ENCODE results near the gene RNU1-4. TPM values are rescaled to one million over a fixed set of nuclear protein-coding genes. Genes with fewer than 3 reads are reported as not detected.
"Not testable (repeated sequence)": the region's sequence is repeated elsewhere in the genome, so short reads cannot be mapped to it uniquely, and the experiment has no call there.

The RNU1-4 gene
- total and polyA plus RNA-seq, 5 donors, result 3,675 to 8,578 (median 7,073) TPM; not detected in 1

DNA sequence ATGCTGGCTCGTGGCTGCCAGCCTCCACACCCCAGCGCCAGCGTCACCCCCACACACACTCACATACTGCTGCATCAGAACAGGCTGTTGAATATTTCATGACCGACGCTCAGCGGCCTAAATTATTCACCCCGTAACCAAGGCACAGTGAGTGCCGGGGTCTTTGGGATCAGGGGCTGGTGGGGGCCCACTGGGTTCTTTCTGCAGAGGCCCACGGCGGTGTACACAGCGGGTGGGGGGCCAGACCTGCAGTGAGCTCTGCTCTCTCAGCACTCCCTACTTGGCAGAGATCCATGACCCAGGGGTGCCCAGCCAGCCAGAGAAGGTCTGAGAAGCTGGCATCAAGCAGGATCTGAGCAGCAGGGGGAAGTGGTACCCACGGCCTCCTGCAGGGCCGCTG, 29.7 kb upstream of the RNU1-4 start:
- WGBS, result 79% methylated on average over 10 of the region's 13 CpGs
- H3K27ac ChIP-seq (ENCODE audit: low read length); H3K4me1 ChIP-seq (ENCODE audit: control insufficient read depth, insufficient read depth, low read length); H3K9me3 ChIP-seq (ENCODE audit: control insufficient read depth, low read length); H3K27me3 ChIP-seq (ENCODE audit: control insufficient read depth, insufficient read depth); H3K4me3 ChIP-seq (ENCODE audit: low read length); ATAC-seq; intact Hi-C loops (cut with DNase I): not testable (repeated sequence)
- DNase-seq, result peak in 2 of 3 donors; percentile 44 to 67

DNA sequence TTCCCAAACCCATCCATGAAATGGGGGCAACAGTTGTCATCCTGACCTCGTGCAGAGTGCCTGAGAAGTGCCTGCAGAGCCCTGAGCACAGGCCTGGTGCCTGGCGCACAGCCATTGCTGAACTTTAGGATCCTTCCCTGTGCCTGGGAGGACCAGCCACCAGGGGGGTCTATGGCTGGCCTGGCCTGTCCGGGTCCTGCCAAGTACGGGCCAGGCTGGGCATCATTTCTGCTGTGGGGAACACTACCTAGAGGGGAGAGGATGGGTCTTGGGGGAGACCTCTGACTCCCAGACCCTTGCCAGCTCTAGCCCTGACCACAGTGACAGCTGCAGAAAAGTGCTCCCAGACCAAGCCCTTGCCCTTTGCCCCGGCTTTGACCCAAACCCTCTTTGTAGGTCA, 28.2 kb upstream of the RNU1-4 start:
- not testable (repeated sequence) for ATAC-seq

DNA sequence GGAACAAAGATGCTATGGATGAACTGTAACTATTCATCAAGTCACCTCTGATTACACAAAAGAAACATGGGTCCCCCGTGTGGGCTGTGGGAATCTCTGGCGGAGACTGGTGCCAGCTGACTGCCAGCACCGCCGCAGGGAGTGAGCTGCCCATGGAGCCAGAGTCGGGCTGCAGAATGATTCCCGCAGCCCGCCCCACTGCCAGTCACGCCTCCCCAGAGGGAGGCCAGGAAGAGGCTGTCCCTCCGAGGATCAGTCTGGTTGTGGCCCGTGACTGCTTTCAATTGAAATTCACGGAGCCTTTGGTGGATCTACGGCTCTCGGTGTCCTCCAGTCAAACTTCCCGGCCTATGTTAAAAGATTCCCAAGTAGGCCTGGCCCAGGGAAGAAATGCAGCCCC, 27.7 kb upstream of the RNU1-4 start:
- intact Hi-C loops (cut with DNase I); H3K27me3 ChIP-seq (ENCODE audit: control insufficient read depth, insufficient read depth); ATAC-seq; H3K27ac ChIP-seq (ENCODE audit: low read length); H3K4me1 ChIP-seq (ENCODE audit: control insufficient read depth, insufficient read depth, low read length); H3K9me3 ChIP-seq (ENCODE audit: control insufficient read depth, low read length); H3K4me3 ChIP-seq (ENCODE audit: low read length): not testable (repeated sequence)
- WGBS, result 65% methylated on average over 11 of the region's 14 CpGs
- peak in 1 of 3 donors; percentile 47 for DNase-seq

More for the DNA sequence above, 28.2 kb upstream of the RNU1-4 start:
- H3K27me3 ChIP-seq (ENCODE audit: control insufficient read depth, insufficient read depth); H3K27ac ChIP-seq (ENCODE audit: low read length); H3K9me3 ChIP-seq (ENCODE audit: control insufficient read depth, low read length); H3K4me3 ChIP-seq (ENCODE audit: low read length); H3K4me1 ChIP-seq (ENCODE audit: control insufficient read depth, insufficient read depth, low read length); intact Hi-C loops (cut with DNase I): not testable (repeated sequence)
- WGBS, result 80% methylated on average over 3 of the region's 5 CpGs
- peak in 1 of 3 donors; percentile 33 for DNase-seq

DNA sequence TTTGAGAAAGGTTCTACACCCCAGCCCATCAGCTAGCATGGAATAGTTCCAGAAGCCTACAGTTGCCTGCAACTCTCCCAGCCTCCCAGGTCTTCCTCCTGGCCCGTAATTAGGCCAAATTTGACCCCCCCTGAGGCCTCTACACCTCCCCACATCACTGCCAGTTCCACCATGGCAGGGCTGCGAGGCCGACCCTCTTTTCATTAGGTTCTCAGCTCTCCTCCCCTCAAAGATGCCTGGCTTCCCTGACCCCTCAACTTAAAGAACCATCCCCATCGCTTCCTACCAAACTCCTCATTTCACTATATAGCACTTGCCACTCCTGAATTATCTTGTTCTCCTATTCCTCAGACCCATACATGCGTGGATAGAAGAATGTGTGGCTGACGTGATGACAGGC, 27.3 kb upstream of the RNU1-4 start:
- DNase-seq, result peak in 1 of 3 donors; percentile 10
- H3K27me3 ChIP-seq (ENCODE audit: control insufficient read depth, insufficient read depth); H3K4me1 ChIP-seq (ENCODE audit: control insufficient read depth, insufficient read depth, low read length); H3K27ac ChIP-seq (ENCODE audit: low read length); H3K4me3 ChIP-seq (ENCODE audit: low read length); H3K9me3 ChIP-seq (ENCODE audit: control insufficient read depth, low read length); intact Hi-C loops (cut with DNase I); ATAC-seq: not testable (repeated sequence)
- WGBS, result 82% methylated on average over 4 of the region's 6 CpGs

- H3K9me3 ChIP-seq (ENCODE audit: control insufficient read depth, low read length); DNase-seq; intact Hi-C loops (cut with DNase I); ATAC-seq; H3K27me3 ChIP-seq (ENCODE audit: control insufficient read depth, insufficient read depth); H3K4me3 ChIP-seq (ENCODE audit: low read length); H3K4me1 ChIP-seq (ENCODE audit: control insufficient read depth, insufficient read depth, low read length); H3K27ac ChIP-seq (ENCODE audit: low read length): not testable (repeated sequence)
- WGBS, result 55% methylated on average over 4 of the region's 10 CpGs
These were observed 26.8 kb upstream of the RNU1-4 start for GRCh38 chr1:16713480-16713879.

- DNase-seq (peak in 2 of 3 donors; percentile 11 to 44), ATAC-seq (peak in 1 of 2 donors; percentile 1)
- WGBS, result 83% methylated on average over 7 of the region's 7 CpGs
- Histone ChIP-seq H3K4me1 (ENCODE audit: control insufficient read depth, insufficient read depth, low read length) (no peaks in the 10 kb centered on the region), H3K4me3 (ENCODE audit: low read length) (no peak overlapping the region), H3K27ac (ENCODE audit: low read length) (no peak overlapping the region), H3K9me3 (ENCODE audit: control insufficient read depth, low read length) (no peaks in the 10 kb centered on the region), H3K27me3 (ENCODE audit: control insufficient read depth, insufficient read depth) (no peaks in the 10 kb centered on the region)
- intact Hi-C loops (cut with DNase I), result no loop called here
These were observed 23.5 kb upstream of the RNU1-4 start for GRCh38 chr1:16716691-16717335.

DNA sequence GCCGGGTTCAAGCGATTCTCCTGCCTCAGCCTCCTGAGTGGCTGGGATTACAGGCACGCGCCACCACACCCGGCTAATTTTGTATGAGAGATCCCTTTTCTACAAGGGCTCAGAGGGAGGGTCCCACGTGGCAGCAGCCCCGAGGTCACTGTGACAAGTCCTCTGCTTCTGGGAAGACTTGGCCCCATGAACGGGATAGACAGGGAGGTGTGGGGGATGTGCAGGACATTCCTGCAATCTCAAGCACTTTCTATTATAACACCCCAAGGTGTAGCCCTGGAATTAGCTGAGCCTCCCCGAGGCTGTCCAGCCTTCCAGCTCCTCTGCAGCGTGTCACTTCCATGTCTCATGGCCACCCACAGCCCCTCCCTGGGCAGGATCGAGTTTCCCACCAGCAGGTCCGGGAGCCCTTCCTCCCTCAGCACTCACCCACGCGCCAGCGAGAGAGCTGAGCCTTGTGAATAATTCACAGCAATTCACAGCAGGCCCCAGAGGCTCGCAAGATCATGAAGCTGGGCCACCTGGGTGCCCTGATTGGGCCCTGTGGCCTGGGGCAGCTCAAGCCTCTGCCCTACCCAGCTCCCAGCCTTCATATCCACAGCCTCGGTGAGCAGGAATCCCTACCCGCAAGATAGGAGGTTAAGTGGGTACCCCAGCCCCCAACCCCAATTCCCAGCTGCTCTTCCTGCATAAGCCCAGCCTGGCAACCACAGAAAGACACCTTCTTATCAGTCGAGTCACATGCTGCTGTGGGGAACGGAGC, 22.8 kb upstream of the RNU1-4 start:
- no peaks in the 10 kb centered on the region for H3K4me1 ChIP-seq (ENCODE audit: control insufficient read depth, insufficient read depth, low read length)
- ATAC-seq, result peak; percentile 3 to 14
- intact Hi-C loops (cut with DNase I), result no loop called here
- DNase-seq, result peak; percentile 19 to 63 (median 24)
- 44% methylated on average over 20 of the region's 20 CpGs for WGBS
- H3K4me3 ChIP-seq (ENCODE audit: low read length), result no peak overlapping the region
- H3K27me3 ChIP-seq (ENCODE audit: control insufficient read depth, insufficient read depth), result no peaks in the 10 kb centered on the region
- no peak overlapping the region for H3K27ac ChIP-seq (ENCODE audit: low read length)
- H3K9me3 ChIP-seq (ENCODE audit: control insufficient read depth, low read length), result no peaks in the 10 kb centered on the region

DNA sequence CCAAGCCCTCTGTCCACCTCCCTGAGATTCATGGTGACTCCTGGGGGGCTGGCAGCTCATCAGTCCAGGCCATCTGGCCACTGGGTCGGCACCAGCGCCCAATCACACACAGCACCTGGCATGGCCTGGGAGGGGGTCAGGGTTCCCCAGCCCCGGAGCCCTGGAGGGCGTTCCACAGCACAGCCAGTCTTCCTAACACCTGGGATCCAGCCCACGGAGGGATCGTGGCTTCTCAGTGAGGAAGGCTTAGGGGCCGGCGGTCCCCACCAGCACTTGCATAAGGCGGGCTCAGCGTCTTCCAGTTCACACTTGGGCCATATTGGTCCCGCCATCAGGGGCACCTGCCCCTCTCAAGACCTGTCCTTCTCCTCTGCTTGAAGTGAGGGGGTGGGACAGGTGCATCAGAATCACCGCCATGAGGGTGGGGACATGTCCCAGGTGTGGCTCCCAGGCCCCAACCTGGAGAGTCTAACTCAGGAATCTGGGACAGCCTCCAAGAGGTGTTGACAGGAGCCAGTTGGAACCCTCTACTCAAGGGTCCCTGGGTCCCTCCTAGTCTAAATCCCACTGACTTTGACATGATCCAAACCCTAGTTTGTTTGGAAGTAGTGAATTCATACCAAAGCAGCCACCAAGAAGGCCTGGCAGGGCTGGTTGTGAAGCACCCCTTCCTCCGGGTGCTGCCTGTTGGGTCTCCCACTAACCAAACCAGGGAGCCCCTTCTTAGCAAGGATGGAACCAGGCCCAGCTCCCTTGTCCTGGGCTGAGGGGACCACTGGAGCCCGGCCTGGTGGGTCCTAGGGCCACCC, 22.0 kb upstream of the RNU1-4 start:
- ATAC-seq (peak; percentile 10 to 27), DNase-seq (peak; percentile 15 to 67 (median 60))
- H3K4me3 ChIP-seq (ENCODE audit: low read length); H3K27ac ChIP-seq (ENCODE audit: low read length); H3K27me3 ChIP-seq (ENCODE audit: control insufficient read depth, insufficient read depth); H3K4me1 ChIP-seq (ENCODE audit: control insufficient read depth, insufficient read depth, low read length); H3K9me3 ChIP-seq (ENCODE audit: control insufficient read depth, low read length); intact Hi-C loops (cut with DNase I): not testable (repeated sequence)
- 87% methylated on average over 14 of the region's 14 CpGs for WGBS

DNA sequence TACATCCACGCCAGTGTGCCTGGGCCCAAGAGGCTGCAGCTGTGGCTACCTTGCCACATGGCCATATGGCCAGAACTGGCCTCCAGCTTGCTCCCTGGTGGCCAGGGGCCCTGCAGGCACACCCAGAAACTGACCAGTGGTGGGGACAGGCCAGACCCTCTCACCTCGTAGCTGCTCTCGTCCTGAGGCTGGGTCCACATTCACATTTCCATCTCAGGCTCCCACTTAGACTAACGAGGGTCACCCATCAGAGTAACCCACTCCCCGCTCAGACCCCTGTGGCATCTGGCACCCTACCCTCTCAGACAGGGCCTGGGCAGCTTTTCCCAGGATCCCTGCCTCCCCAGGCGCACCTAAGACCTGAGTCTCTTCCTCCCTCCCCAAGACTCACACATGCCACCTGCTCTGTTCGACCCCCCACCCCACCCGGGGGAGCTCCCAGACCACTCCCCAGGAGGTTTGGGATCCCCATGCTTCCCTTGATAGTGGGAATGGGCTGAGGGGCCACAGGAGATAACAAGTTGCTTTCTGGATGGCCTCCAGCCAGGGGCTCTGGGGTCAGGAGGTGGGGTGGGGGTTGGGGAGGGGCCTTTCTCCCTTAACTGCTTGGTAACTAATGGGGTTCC, 21.3 kb upstream of the RNU1-4 start:
- H3K9me3 ChIP-seq (ENCODE audit: control insufficient read depth, low read length), result no peaks in the 10 kb centered on the region
- H3K27me3 ChIP-seq (ENCODE audit: control insufficient read depth, insufficient read depth), result no peaks in the 10 kb centered on the region
- intact Hi-C loops (cut with DNase I), result no loop called here
- WGBS, result 90% methylated on average over 8 of the region's 8 CpGs
- no peaks in the 10 kb centered on the region for H3K4me1 ChIP-seq (ENCODE audit: control insufficient read depth, insufficient read depth, low read length)
- peak in 2 of 3 donors; percentile 14 to 61 for DNase-seq
- no peak overlapping the region for H3K27ac ChIP-seq (ENCODE audit: low read length)
- no peak overlapping the region for H3K4me3 ChIP-seq (ENCODE audit: low read length)
- peak in 1 of 2 donors; percentile 3 for ATAC-seq

GRCh38 chr1:16719571-16720350, 20.6 kb upstream of the RNU1-4 start:
- DNase-seq, result peak; percentile 9 to 53 (median 36)
- WGBS, result 92% methylated on average over 16 of the region's 16 CpGs
- no peaks in the 10 kb centered on the region for H3K27me3 ChIP-seq (ENCODE audit: control insufficient read depth, insufficient read depth)

More at GRCh38 chr1:16719571-16720350, 20.6 kb upstream of the RNU1-4 start:
- Histone ChIP-seq H3K4me1 (ENCODE audit: control insufficient read depth, insufficient read depth, low read length) (no peaks in the 10 kb centered on the region), H3K4me3 (ENCODE audit: low read length) (no peak overlapping the region), H3K9me3 (ENCODE audit: control insufficient read depth, low read length) (no peaks in the 10 kb centered on the region), H3K27ac (ENCODE audit: low read length) (no peak overlapping the region)
- ATAC-seq, result no peak
- intact Hi-C loops (cut with DNase I), result no loop called here
